H4 (cell line): ENCODE data around the gene FARS2. TPM values are rescaled to one million over a fixed set of nuclear protein-coding genes. Genes with fewer than 3 reads are reported as not detected.
"Not testable (repeated sequence)": the region's sequence is repeated elsewhere in the genome, so short reads cannot be mapped to it uniquely, and the experiment has no call there.

Experiments
- DNase-seq: peaks from one replicate; pipeline ENCODE4 v3.0.0-alpha.2; 2015; ENCODE audit warnings: low spot score
- total RNA-seq: library from RNA; depleted of rRNA; stranded (reverse); fragments of >200 nt; shearing (Covaris generic); gene quantifications from 2 replicates; pipeline ENCODE4 v1.2.3, GENCODE V29; 2014; rRNA removed

Gene FARS2
- total RNA-seq, 1 experiment from 2014 or later = 19.2 TPM

- DNase-seq = no peak
These were observed 522.3 kb downstream of the FARS2 start for GRCh38 chr6:5783584-5784089.

GRCh38 chr6:5785249-5785648, 523.9 kb downstream of the FARS2 start:
- no peak for DNase-seq

GRCh38 chr6:5786321-5786968, 525.1 kb downstream of the FARS2 start:
- DNase-seq = no peak

GRCh38 chr6:5786969-5787720, 525.8 kb downstream of the FARS2 start:
- DNase-seq = no peak

- DNase-seq = not testable (repeated sequence)
These were observed 528.1 kb downstream of the FARS2 start for GRCh38 chr6:5789426-5789825.

- DNase-seq = not testable (repeated sequence)
These were observed 535.2 kb downstream of the FARS2 start for GRCh38 chr6:5796555-5796954.

- DNase-seq = not testable (repeated sequence)
These were observed 545.1 kb downstream of the FARS2 start for GRCh38 chr6:5806406-5806805.

- DNase-seq = no peak
These were observed 548.1 kb downstream of the FARS2 start for GRCh38 chr6:5809450-5809849.

GRCh38 chr6:5811997-5812396, 550.7 kb downstream of the FARS2 start:
- no peak for DNase-seq

- DNase-seq = no peak
These were observed 552.3 kb downstream of the FARS2 start for GRCh38 chr6:5813625-5814027.

GRCh38 chr6:5814116-5814515, 552.8 kb downstream of the FARS2 start:
- DNase-seq = no peak

GRCh38 chr6:5814901-5815300, 553.6 kb downstream of the FARS2 start:
- DNase-seq = no peak

- DNase-seq = no peak
These were observed 556.6 kb downstream of the FARS2 start for GRCh38 chr6:5817869-5818268.

GRCh38 chr6:5818959-5819358, 557.6 kb downstream of the FARS2 start:
- DNase-seq = no peak

Other genes starting within 250 kb of the FARS2 start
- 0.06 TPM in 1 of 2 replicates, not detected in the other for gene PPP1R3G, start 176.2 kb upstream of the FARS2 start, total RNA-seq
- gene LYRM4, start 563 bp upstream of the FARS2 start, total RNA-seq = 31.5 and 33.0 TPM in 2 replicates